Activated CD8-positive, alpha-beta memory T cell treated with anti-CD3 and anti-CD28 coated beads, Interleukin-2, amount 50 U/mL, for 24 hours (primary cell): ENCODE data around the gene CHRNA10.
A peak's percentile ranks its signal among the peaks of the same experiment; 100 is the strongest.
"Not testable (repeated sequence)": the region's sequence is repeated elsewhere in the genome, so short reads cannot be mapped to it uniquely, and the experiment has no call there.

Experiments
- DNase-seq: peaks from one replicate; pipeline ENCODE4 v3.0.0-alpha.2; 2020; ENCODE audit errors: extremely low read depth

CHRNA10 gene

DNA sequence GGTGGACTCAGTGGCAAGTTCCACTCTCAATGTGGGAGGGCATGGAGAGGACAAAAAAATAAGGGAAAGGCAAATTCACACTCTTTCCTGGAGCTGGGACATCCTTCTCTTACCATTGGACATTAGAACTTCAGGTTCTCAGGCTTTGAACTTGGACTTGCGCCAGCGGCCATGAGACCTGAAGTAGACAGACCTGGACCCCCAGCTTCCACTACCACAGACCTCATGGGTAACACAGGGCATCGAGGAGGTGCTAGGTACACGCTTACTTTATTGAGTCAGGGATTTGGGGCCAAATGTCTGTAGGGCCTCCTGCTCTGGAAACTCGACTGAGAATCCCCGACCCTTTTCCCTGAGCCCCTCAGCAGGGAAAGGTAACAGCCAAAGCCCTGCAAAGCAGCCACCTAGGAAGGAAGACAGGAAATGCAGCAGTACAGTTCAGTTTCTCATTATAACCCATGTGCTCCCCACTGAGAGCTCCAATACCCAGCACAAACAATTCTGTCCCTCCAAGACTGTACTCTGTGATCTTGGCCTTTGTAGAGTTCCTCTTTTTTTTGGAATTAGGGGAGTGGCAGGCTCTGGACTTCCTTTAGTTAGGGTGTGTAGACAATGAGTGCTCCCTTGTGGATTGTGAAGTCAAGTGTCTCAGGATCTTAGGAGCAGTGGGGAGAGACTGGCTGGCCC is 5.7 kb downstream of the CHRNA10 start:
- no peak for DNase-seq

DNA sequence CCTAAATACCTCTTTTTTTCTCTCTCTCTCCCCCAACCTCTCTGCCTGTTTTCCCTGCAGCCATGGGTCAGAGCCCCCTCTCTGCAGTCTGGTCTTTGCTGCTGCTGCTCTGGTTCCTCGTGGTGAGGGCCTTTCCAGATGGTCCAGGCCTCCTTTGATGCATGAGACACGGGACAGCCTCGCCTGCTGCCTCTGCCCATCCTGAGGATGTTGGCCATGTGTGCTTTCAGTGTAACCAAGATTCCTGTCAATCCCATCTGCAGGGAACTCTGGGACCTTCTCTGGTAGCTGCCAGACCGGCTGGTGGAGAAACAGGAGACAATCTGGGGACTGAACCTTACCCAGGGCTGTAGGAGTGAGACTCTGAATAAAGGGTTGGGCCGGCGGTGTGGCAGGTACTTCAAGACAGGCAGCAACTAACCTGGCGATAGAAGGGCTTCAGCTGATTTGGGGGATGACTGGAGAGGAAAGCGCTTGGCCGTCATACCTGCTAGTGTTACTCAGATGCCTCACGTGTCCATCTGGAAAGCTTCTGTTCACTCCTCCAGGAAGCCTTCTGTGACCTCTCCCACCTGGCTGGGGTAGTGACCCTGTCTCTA is 7.1 kb downstream of the CHRNA10 start:
- no peak for DNase-seq

DNA sequence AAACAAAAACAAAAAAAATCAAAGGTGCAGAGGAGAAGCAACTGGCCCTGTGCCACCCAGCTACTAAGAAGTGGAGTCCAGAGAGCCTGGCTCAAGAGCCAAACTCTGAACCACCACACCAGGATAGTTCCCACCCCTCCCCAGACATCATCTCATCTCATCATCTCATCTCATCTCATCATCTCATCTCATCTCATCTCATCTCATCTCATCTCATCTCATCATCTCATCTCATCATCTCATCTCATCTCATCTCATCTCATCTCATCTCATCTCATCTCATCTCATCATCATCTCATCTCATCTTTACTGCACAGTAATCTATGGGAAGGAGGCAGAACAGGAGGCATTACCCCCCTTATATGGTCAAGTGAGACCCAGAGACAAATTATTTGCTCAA is 8.3 kb downstream of the CHRNA10 start:
- DNase-seq, result no peak

DNA sequence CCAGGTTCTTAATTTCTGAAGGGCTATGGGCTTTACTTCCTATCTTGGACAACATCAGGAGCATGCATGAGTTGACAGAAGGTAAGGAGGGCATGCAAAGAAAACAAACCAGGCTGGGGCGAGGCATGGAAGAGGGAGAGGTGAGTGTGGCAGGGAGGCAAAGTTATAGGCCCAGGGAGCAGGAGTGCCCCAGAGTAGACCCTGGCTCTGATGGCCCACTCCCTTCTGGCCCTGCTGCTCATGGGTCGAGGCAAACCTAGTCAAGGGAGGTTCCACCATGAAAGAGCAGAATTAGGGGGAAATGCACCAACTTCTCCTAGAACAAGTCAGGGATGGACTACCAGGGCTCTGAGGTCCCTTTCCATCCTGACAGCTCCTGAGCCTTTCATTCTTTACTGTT is 10.2 kb downstream of the CHRNA10 start:
- DNase-seq, result no peak

DNA sequence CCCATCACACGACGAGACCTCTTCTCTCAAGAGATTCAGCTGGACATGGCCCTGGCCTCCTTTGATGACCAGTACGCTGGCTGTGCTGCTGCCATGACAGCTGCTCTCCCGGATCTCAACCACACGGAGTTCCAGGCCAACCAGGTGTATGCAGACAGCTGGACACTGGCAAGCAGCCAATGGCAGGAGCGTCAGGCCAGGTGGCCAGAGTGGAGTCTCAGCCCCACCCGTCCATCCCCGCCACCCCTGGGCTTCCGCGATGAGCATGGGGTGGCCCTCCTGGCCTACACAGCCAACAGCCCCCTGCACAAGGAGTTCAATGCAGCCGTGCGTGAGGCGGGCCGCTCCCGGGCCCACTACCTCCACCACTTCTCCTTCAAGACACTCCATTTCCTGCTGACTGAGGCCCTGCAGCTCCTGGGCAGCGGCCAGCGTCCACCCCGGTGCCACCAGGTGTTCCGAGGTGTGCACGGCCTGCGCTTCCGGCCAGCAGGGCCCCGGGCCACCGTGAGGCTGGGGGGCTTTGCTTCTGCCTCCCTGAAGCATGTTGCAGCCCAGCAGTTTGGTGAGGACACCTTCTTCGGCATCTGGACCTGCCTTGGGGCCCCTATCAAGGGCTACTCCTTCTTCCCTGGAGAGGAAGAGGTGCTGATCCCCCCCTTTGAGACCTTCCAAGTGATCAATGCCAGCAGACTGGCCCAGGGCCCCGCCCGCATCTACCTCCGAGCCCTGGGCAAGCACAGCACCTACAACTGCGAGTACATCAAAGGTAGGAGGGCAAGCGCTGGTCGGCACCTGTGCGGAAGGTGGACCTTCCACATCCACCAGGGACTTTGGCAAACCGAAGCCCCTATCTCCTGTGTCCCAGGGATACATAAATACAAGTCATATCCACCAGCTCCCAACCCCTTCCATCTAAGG is 11.3 kb downstream of the CHRNA10 start:
- DNase-seq, result no peak

DNA sequence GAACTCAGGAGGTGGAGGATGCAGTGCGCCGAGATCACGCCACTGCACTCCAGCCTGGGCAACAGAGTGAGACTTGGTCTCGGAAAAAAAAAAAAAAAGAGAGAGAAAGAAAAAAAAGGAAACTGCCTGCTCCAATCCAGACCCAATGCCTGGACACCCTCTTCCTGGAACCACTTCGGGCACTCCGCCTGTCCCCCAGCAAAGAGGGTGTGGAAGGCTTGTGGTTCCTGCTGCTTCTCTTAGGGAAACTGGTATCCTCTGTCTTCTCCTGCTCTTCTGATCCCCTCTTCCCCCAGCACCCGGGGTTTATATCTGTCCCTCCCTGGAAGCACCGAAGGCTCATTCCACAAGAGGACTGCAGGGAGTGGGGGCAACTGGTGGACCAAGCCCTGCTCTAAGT is 12.9 kb downstream of the CHRNA10 start:
- DNase-seq, result no peak

DNA sequence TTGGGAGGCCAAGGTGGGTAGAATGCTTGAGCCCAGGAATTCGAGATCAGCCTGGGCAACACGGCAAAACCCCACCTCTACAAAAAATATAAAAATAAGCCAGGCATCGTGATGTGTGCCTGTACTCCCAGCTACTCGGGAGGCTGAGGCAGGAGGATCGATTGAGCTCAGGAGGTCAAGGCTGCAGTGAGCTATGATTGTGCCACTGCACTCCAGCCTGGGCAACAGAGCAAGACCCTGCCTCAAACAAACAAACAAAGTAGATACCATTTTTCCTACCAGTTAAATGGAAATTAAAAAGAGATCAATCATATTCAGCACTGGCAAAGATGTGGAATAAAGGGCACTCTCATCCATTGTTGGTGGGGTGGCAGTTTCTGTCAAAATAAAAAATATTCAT is 13.9 kb downstream of the CHRNA10 start:
- DNase-seq, result not testable (repeated sequence)

DNA sequence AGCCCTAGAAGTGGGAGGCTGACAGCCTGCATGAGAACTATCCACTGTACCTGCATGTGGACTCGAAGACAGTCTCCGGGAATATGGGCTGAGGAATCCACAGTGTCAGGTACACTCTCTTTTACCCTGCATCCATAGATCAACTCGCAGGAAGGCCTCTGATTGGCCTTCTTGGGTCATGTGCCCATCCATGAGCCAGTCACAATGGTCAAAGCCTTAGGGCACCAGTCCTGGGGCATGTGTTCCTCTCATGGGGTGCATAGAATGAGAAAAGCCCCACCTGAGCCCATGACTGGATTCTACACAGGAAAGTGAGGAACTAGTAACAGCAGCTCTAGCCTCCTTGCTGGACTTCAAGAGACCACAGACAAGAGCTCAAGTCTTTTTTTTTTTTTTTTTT is 15.6 kb downstream of the CHRNA10 start:
- no peak for DNase-seq

DNA sequence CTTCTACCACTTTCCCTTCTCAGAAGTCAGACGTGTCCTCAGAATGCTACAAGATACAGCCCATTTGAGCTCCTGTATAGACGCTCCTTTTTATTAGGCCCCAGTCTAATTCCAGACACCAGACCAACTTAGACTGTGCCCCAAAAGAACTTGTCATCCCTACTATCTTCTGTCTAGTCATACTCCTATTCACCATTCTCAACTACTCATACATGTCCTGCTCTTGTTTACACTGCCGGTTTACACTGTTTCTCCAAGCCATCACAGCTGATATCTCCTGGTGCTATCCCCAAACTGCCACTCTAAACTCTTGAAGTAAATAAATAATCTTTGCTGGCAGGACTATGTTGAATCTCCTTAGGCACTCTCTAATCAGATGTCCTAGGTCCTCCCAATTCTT is 18.7 kb downstream of the CHRNA10 start:
- DNase-seq, result not testable (repeated sequence)

DNA sequence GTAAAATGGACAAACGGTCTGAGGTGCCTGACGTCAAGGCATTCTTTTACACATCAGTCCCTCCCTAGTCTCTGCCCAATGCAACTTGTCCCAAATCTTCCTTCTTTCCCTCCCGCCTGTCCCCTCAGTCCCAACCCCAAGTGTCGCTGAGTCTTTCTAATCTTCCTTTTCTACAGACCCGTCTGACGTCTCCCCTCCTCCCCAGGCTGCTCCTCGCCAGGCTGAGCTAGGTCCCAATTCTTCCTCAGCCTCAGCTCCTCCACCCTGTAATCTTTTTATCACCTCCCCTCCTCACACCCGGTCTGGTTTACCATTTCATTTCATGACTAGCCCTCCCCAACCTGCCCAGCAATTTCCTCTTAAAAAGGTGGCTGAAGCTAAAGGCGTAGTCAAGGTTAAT is 21.8 kb downstream of the CHRNA10 start:
- DNase-seq, result not testable (repeated sequence)

DNA sequence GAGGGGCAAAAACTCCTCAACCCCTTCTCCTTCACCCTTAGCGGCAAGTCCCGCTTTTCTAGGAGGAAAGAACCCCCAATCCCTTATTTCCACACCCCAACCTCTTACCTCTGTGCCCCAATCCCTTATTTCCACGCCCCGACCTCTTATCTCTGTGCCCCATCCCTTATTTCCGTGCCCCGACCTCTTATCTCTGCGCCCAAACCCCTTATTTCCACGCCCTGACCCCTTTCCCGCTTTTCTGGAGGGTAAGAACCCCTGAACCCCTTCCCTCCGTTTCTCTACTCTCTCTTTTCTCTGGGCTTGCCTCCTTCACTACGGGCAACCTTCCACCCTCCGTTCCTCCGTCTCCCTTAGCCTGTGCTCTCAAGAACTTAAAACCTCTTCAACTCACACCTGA is 22.3 kb downstream of the CHRNA10 start:
- not testable (repeated sequence) for DNase-seq

DNA sequence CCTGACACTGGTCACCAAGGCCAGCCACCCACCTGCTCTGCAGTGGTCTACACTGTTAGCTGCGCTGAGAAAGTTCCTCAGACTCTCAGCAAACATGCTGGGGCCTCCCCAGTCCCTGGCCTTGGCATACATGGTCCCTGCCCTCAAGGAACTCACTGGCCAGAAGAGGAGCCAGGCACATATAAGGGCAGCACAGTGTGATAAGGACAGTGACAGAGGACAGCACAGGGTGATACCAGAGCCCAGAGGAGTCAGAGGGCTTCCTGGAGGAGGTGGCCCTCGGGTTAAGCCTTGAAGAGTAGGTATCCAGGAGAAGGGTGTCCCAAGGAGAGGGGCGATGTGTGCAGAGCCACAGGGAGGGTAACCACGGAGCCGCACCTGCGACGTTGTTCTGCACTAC is 25.6 kb downstream of the CHRNA10 start:
- no peak for DNase-seq

DNA sequence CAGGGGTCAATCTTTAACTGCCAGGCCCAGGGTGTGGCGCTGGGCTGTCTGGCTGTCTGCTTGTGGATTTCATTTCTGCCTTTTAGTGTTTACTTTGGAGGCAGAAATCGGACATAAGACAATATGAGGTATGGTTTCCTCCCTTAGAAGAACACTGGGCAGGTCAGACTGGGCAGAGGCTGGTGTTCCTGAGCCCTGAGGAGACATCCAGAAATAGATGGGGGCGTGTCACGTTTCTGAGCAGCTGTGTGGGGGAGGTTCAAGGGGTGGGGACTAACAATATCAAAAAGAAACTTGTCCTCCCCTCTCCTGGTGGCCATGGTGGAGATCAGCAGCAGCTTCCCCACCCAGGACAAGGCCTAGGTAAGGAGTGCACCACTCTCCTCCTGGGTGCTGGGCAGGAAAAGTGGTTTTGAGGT is 26.4 kb downstream of the CHRNA10 start, which contains the start of gene ART1:
ART1 (plus strand) TSS at position 312 of the 419 bp plus-strand sequence. CDS start 14,086 bp downstream, outside the sequence.
- no peak for DNase-seq

DNA sequence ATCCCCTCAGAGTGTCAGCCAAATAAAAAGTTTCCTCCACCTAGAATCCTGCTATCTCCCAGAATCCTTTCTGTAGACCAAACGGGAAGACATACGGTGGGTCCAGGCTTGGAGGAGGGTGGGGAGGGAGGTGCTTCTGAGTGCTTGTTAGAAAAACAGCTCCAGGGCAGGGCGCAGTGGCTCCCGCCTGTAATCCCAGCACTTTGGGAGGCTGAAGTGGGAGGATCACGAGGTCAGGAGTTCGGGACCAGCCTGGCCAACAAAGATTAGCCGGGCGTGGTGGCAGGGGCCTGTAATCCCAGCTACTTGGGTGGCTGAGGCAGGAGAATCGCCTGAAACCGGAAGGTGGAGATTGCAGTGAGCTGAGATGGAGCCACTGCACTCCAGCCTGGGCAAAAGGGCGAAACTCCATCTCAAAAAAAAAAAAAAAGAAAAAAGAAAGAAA is 28.1 kb downstream of the CHRNA10 start:
- DNase-seq, result not testable (repeated sequence)

DNA sequence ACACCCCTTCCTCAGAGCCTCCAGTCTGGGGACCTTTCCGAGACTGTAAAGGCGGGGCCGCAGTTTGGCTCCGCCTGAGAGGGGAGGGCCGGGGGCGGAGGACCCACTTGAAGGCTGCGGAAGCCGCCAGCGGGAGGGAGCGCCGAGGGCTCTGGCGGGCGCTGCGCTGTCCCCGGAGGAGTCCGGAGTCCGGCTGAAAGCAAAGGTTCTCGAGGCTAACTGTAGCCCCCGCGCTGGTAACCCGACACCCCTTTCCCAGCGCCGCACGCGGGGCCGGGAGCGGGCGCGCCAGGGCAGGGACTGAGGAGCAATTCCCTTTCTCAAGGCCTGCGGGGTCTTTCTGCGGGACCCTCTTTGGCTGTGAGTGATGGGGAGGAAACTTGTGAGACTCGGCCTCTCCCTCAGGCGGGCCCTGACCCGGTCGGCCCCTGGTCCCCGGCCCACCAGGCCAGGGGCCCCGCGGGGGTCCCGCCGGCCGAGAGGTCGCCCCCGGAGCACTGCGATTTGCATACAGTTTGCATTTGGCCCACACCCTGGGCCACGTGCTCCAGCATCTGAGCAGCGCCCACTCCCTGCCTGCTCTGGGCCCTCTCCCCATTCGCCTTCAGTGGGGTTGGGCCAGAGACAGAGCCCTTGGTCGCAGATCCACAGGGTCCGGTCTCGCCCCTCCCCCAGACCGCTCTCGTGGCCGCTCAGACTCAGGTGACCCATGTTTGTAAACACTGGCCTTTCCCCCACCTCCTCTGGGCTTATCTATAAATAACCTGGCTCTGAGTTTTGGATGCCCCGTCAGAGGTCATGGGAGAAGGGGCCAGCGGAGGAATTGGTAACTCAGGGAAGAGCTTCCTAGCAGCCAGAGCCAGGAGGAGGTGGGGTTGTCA is 28.9 kb downstream of the CHRNA10 start:
- DNase-seq, result peak; percentile 15

DNA sequence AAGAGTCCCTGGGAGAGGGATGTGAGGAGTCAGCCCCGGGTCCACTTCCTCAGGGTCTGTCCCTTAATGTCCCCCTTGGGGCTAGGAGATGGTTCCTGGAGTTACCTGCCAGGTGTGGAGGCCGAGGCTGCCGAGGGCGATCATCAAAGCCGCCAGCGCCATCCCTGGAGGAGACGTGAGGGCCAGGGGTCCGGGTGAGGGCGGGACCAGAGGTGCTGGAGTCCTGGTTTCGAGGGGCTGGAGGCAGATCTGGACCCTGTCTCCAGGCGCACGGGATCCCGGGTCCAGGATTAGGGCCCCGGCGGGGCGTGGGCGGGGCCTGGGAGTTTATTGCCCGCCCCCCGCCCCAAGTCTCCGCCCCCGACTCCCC is 29.5 kb downstream of the CHRNA10 start, which contains the start of gene ART5:
ART5 (minus strand) TSS at position 292 of the 370 bp plus-strand sequence; CDS start at position 162, 130 bp downstream.
- no peak for DNase-seq

DNA sequence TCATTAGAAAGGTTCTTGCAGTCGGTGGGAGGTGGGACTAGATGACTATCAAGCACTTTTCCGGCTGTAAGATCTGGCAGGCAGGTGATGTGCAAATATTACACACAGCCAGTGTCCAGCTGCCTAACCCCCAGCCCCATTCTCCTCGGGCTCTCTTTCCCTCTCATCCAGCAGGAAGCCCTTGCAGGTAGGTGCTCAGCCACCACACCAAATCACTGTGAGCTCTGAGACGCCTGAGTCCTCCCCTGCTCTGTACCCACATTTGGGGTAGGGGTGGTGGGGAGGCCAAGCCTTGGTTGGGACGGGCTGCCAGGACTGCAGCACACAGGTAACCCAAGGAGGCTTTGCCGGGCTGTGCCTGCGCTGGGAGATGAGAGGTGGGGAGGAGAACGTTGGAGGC is 30.0 kb downstream of the CHRNA10 start:
- DNase-seq, result no peak

DNA sequence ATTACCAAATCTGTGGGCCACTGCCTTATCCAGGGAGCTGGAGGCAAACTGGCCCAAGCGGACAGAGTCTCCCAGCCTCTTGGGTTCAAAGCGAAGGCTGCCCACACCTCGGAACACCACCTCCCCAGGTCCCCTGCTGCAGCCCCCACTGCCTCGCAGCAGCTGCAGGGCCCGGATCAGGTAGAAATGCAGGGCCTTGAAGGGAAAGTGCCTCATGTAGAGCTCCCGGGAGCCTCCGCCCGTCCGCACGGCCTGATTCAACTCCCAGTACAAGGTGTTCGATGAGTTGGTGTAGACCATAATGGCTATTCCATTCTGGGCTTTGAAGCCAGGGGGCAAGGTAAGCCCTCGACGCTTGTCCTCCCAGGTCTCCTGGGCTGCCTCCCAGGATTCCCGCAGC is 31.3 kb downstream of the CHRNA10 start:
- DNase-seq, result no peak

DNA sequence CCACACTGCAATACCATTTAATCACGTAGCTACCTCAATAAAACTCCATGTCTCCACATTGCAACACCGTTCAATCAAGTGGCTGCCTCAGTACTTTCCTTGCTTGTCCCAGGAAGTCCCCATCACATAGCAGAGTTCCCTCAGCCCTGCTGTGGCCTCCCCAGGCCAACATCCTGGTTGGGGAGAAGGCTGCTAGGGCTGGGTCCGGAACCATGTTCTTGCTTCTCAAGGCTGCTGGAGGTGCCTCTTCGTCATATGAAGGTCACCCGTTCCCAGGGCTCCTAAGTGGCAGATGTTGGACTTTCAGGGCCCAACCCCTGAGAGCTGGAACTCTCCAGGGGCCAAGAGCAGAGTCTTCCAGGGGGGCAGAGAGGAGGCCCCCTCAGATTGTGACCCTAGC is 32.7 kb downstream of the CHRNA10 start:
- no peak for DNase-seq

DNA sequence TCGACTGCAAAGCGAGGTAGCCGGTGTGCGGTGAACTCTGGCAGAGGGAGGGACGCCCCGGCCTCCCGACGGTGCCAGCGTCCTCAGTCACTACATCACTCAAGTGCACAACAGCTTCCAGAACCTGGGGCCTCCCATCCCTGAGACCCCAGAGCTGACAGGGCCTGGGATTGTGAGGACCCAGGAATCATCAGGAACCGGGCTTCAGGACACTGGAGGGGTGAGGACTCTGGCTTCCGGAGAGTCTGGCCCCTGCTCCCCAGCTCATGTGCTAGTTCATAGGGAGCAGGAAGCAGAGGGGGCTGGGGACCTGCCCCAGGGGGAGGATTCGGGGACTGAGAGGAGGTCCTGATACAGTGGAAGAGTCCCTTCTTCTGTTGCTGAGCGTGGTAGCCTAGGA is 34.0 kb downstream of the CHRNA10 start:
- DNase-seq, result no peak

DNA sequence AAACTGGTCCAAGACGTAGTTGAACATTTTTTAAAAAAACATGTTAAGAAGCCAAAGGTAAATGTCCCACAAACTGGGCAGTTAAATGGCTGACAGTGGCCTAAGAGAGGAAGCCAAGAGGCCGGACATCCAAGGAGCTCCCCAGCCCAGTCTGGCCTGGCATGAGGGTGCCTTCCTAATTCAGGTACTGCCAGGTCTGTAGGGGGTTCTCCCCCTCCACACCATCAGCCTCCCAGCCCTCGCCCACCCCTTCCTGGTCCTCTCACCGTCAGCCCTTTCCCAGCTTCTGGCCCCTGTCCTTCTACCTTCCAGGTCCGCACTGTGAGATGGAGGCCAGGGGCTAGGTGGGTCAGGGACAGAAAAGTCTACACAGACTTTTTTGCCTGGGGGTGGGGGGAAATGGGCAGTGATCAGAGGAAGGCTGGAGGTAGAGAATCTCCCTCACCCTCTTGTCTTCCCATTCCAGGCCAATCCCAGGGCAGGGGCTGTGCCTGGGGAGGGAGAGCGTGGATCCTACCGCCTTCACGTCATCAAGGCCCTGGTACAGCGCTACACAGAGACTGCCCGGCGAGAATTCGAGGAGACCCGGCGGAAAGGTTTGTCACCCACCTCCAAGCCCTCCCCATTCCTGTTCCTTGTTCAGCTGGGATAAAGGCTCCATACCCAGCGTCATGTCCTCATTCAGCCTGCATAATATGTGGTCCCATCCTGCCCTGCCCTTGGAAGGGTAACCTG is 35.4 kb downstream of the CHRNA10 start:
- no peak for DNase-seq
